Testis (tissue), 3 donors: ENCODE data around the gene GRIA3. TPM values are rescaled to one million over a fixed set of nuclear protein-coding genes. Genes with fewer than 3 reads are reported as not detected.

Source experiments
- DNase-seq: peaks from one replicate; pipeline ENCODE4 v3.0.0-alpha.2; 2019
- H3K27ac ChIP-seq, 2 donors: fragments of 200-600 bp; sonication (generic); one replicate each; pipeline ENCODE4 v1.5.1; 2019
- H3K27me3 ChIP-seq: fragments of 200-600 bp; sonication (generic); one replicate; pipeline ENCODE4 v1.5.1; 2019
- H3K36me3 ChIP-seq: fragments of 200-600 bp; sonication (generic); one replicate; pipeline ENCODE4 v1.5.1; 2017; ENCODE audit warnings: low read depth; ENCODE audit errors: missing control alignments
- H3K4me1 ChIP-seq: fragments of 200-600 bp; sonication (generic); one replicate; pipeline ENCODE4 v1.5.1; 2019
- H3K4me3 ChIP-seq, 2 donors: fragments of 200-600 bp; sonication (generic); one replicate each; pipeline ENCODE4 v1.5.1; 2017 to 2019
- H3K9me3 ChIP-seq: fragments of 200-600 bp; sonication (generic); one replicate; pipeline ENCODE4 v1.5.1; 2017
- POLR2A ChIP-seq: fragments of 450-650 bp; IDR thresholded peaks from one replicate; pipeline ENCODE4 v1.6.1; 2017; ENCODE audit warnings: antibody characterized with exemption, mild to moderate bottlenecking, moderate library complexity
- whole genome bisulfite sequencing, 2 donors: methylation state at CpG; one replicate each; pipeline ENCODE4 v1.1.5; 2018; 5-methylcytosine and 5-hydroxymethylcytosine counted together
- intact Hi-C: fragments of 100-400 bp; cut with DNase I; formaldehyde crosslinking; loops from one replicate; pipeline ENCODE4 v1.15.1; 2023; ENCODE audit warnings: low total_unique reads
- polyA plus RNA-seq: library from polyadenylated mRNA; stranded (reverse); fragments of 350-450 nt; fragmentation: Illumina TruSeq; extraction: RNeasy Lipid Tissue Mini Kit (QIAGEN cat#74804); gene quantifications from one replicate; pipeline ENCODE4 v1.2.3, GENCODE V29; 2014; ENCODE audit warnings: low read depth, low replicate concordance; ENCODE audit not compliant: insufficient read depth
- total RNA-seq, 2 donors: library from RNA; depleted of rRNA; stranded (reverse); fragments of >200 nt; gene quantifications; one replicate each; pipeline ENCODE4 v1.2.3, GENCODE V29; 2016
- TF ChIP-seq, protein P1 (sequence below), 3 experiments: fragments of 450-650 bp in 2 of 3; fragments of 200-600 bp in 1 of 3; sonication (generic) in 1 of 3; IDR thresholded peaks; one replicate each; pipeline ENCODE4 v1.5.1; 2016 to 2019; ENCODE audit warnings: antibody characterized with exemption in 3 of 3, mild to moderate bottlenecking in 2 of 3, moderate library complexity in 1 of 3

GRIA3 gene
- total and polyA plus RNA-seq, 3 donors from 2014 or later: 1.2 to 2.4 (median 2.0) TPM

DNA sequence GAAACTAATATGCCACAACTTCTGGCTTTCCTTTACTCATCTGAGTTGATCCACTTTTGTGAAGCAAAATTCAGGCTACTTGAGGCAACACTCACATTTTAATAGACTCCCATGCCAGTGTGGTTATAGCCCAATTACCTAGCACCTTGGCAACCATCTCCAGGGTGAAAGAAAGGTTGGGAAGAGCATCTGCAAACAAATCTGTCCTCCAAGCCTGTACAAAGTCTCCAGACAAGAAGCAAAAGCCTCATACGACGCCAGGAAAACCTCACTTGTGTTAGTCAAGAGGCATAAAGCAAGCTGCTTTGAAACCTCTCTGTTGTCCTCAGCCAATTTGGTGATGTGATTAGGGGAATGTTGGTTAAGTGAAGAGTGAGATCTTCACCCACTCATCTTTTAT lies 302.2 kb downstream of the GRIA3 start:
- no peaks in the 10 kb centered on the region for H3K36me3 ChIP-seq
- WGBS, 2 donors: 80 to 81% methylated on average over 1 to 2 of the region's 2 CpGs
- DNase-seq: no peak
- TF ChIP-seq, protein P1, sequence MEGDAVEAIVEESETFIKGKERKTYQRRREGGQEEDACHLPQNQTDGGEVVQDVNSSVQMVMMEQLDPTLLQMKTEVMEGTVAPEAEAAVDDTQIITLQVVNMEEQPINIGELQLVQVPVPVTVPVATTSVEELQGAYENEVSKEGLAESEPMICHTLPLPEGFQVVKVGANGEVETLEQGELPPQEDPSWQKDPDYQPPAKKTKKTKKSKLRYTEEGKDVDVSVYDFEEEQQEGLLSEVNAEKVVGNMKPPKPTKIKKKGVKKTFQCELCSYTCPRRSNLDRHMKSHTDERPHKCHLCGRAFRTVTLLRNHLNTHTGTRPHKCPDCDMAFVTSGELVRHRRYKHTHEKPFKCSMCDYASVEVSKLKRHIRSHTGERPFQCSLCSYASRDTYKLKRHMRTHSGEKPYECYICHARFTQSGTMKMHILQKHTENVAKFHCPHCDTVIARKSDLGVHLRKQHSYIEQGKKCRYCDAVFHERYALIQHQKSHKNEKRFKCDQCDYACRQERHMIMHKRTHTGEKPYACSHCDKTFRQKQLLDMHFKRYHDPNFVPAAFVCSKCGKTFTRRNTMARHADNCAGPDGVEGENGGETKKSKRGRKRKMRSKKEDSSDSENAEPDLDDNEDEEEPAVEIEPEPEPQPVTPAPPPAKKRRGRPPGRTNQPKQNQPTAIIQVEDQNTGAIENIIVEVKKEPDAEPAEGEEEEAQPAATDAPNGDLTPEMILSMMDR (IDR thresholded peaks at IDR 0.05): no peak
- TF ChIP-seq POLR2A: no peak
- H3K27ac ChIP-seq: no peak overlapping the region
- intact Hi-C loops: no loop called here
- no peaks in the 10 kb centered on the region for H3K9me3 ChIP-seq
- H3K4me3 ChIP-seq: no peak overlapping the region
- H3K27me3 ChIP-seq: no peaks in the 10 kb centered on the region
- no peaks in the 10 kb centered on the region for H3K4me1 ChIP-seq

- intact Hi-C loops: no loop called here
- Histone ChIP-seq H3K27ac (no peak overlapping the region), H3K4me1 (no peaks in the 10 kb centered on the region), H3K9me3 (no peaks in the 10 kb centered on the region), H3K4me3 (no peak overlapping the region), H3K36me3 (no peaks in the 10 kb centered on the region), H3K27me3 (no peaks in the 10 kb centered on the region)
- 93 to 100% methylated on average over 1 of the region's 1 CpG for WGBS, 2 donors
- TF ChIP-seq, protein P1 (IDR thresholded peaks at IDR 0.05): no peak
- no peak for TF ChIP-seq POLR2A
- no peak for DNase-seq
Measured at GRCh38 chrX:123487236-123487635, 303.2 kb downstream of the GRIA3 start.

GRCh38 chrX:123487669-123488068 lies 303.6 kb downstream of the GRIA3 start:
- H3K4me1 ChIP-seq: no peaks in the 10 kb centered on the region
- WGBS, 2 donors: 70 to 77% methylated on average over 3 of the region's 3 CpGs
- no peak overlapping the region for H3K27ac ChIP-seq
- no peaks in the 10 kb centered on the region for H3K27me3 ChIP-seq
- intact Hi-C loops: no loop called here
- DNase-seq: no peak
- TF ChIP-seq, protein P1 (IDR thresholded peaks at IDR 0.05): no peak
- TF ChIP-seq POLR2A: no peak
- H3K4me3 ChIP-seq: no peak overlapping the region
- no peaks in the 10 kb centered on the region for H3K9me3 ChIP-seq
- no peaks in the 10 kb centered on the region for H3K36me3 ChIP-seq

GRCh38 chrX:123489011-123489410 lies 304.9 kb downstream of the GRIA3 start:
- no peaks in the 10 kb centered on the region for H3K4me1 ChIP-seq
- TF ChIP-seq POLR2A: no peak
- TF ChIP-seq, protein P1 (IDR thresholded peaks at IDR 0.05): no peak

DNA sequence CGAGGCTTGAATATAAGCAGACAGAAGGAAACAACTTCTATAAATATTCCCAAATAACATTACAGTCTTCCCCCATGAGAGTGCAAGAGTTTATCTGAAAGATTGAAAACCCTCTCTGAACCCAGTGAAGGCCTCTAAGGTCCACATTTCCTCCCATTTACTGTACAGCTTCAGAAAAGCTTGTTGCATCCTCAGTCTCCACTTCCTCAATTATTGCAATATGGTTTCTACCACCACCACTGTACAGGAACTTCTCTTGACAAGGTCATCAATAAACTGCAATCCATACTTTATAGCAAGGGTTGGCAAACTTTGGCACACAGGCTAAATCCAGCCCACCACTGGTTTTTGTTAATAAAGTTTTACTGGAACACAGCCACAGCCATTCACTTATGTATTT lies 309.8 kb downstream of the GRIA3 start:
- H3K4me1 ChIP-seq: no peaks in the 10 kb centered on the region
- H3K27me3 ChIP-seq: no peaks in the 10 kb centered on the region
- H3K36me3 ChIP-seq: no peaks in the 10 kb centered on the region
- no peak overlapping the region for H3K4me3 ChIP-seq
- TF ChIP-seq, protein P1 (IDR thresholded peaks at IDR 0.05): no peak
- TF ChIP-seq POLR2A: no peak
- intact Hi-C loops: no loop called here
- no peak overlapping the region for H3K27ac ChIP-seq
- 73 to 82% methylated on average over 1 of the region's 1 CpG for WGBS, 2 donors
- no peaks in the 10 kb centered on the region for H3K9me3 ChIP-seq
- no peak for DNase-seq

More at GRCh38 chrX:123489011-123489410, 304.9 kb downstream of the GRIA3 start:
- Histone ChIP-seq H3K36me3 (no peaks in the 10 kb centered on the region), H3K27me3 (no peaks in the 10 kb centered on the region), H3K27ac (no peak overlapping the region), H3K4me3 (no peak overlapping the region), H3K9me3 (no peaks in the 10 kb centered on the region)
- WGBS, 2 donors: 53 to 86% methylated on average over 1 of the region's 1 CpG
- intact Hi-C loops: no loop called here
- no peak for DNase-seq
